ENCODE results near the gene EIF5A2. TPM values are rescaled to one million over a fixed set of nuclear protein-coding genes. Genes with fewer than 3 reads are reported as not detected.
"Not testable (repeated sequence)": the region's sequence is repeated elsewhere in the genome, so short reads cannot be mapped to it uniquely, and the experiment has no call there.

EIF5A2 gene
- total RNA-seq, 1 donor from 2014 or later, result 6.0 TPM

- no peak for DNase-seq (ENCODE audit: low read depth, low spot score)
- peaks cover 4% of the 10 kb centered on the region for H3K9me3 Mint-ChIP-seq
- TF ChIP-seq, protein P1, sequence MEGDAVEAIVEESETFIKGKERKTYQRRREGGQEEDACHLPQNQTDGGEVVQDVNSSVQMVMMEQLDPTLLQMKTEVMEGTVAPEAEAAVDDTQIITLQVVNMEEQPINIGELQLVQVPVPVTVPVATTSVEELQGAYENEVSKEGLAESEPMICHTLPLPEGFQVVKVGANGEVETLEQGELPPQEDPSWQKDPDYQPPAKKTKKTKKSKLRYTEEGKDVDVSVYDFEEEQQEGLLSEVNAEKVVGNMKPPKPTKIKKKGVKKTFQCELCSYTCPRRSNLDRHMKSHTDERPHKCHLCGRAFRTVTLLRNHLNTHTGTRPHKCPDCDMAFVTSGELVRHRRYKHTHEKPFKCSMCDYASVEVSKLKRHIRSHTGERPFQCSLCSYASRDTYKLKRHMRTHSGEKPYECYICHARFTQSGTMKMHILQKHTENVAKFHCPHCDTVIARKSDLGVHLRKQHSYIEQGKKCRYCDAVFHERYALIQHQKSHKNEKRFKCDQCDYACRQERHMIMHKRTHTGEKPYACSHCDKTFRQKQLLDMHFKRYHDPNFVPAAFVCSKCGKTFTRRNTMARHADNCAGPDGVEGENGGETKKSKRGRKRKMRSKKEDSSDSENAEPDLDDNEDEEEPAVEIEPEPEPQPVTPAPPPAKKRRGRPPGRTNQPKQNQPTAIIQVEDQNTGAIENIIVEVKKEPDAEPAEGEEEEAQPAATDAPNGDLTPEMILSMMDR (conservative IDR thresholded peaks at IDR 0.05), result no peak
- H3K27me3 Mint-ChIP-seq (ENCODE audit: low read depth), result peaks cover 2% of the 10 kb centered on the region
- H3K4me1 Mint-ChIP-seq, result no peaks in the 10 kb centered on the region
- H3K4me3 Mint-ChIP-seq, result no peak overlapping the region
- H3K27ac Mint-ChIP-seq (ENCODE audit: unreplicated experiment), result no peak overlapping the region
- peaks cover 5% of the 10 kb centered on the region for H3K36me3 Mint-ChIP-seq (ENCODE audit: low read depth)
Observed at GRCh38 chr3:170947018-170947769, 38.8 kb upstream of the EIF5A2 start.

- no peak for DNase-seq (ENCODE audit: low read depth, low spot score)
- Mint-ChIP-seq H3K27me3 (ENCODE audit: low read depth) (peaks cover 2% of the 10 kb centered on the region), H3K9me3 (peaks cover 20% of the 10 kb centered on the region), H3K4me1 (no peaks in the 10 kb centered on the region), H3K27ac (ENCODE audit: unreplicated experiment) (no peak overlapping the region), H3K36me3 (ENCODE audit: low read depth) (peaks cover 5% of the 10 kb centered on the region), H3K4me3 (no peak overlapping the region)
- TF ChIP-seq, protein P1 (conservative IDR thresholded peaks at IDR 0.05), result no peak
Observed at GRCh38 chr3:170942011-170942410, 33.6 kb upstream of the EIF5A2 start.

- no peaks in the 10 kb centered on the region for H3K4me1 Mint-ChIP-seq
- TF ChIP-seq, protein P1 (conservative IDR thresholded peaks at IDR 0.05), result no peak
- peaks cover 2% of the 10 kb centered on the region for H3K27me3 Mint-ChIP-seq (ENCODE audit: low read depth)
- peaks cover 20% of the 10 kb centered on the region for H3K9me3 Mint-ChIP-seq
- H3K36me3 Mint-ChIP-seq (ENCODE audit: low read depth), result peaks cover 5% of the 10 kb centered on the region
- DNase-seq (ENCODE audit: low read depth, low spot score), result no peak
- no peak overlapping the region for H3K27ac Mint-ChIP-seq (ENCODE audit: unreplicated experiment)
- H3K4me3 Mint-ChIP-seq, result no peak overlapping the region
Observed at GRCh38 chr3:170941551-170941950, 33.1 kb upstream of the EIF5A2 start.

DNA sequence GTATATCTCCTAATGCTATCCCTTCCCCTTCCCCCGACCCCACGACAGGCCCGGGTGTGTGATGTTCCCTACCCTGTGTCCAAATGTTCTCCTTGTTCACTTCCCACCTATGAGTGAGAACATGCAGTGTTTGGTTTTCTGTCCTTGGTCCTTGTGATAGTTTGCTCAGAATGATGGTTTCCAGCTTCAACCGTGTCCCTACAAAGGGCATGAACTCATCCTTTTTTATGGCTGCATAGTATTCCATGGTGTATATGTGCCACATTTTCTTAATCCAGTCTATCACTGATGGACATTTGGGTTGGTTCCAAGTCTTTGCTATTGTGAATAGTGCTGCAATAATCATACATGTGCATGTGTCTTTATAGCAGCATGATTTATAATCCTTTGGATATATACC lies 24.6 kb upstream of the EIF5A2 start:
- not testable (repeated sequence) for H3K4me1 Mint-ChIP-seq; H3K27me3 Mint-ChIP-seq (ENCODE audit: low read depth); H3K4me3 Mint-ChIP-seq; H3K9me3 Mint-ChIP-seq; H3K36me3 Mint-ChIP-seq (ENCODE audit: low read depth); DNase-seq (ENCODE audit: low read depth, low spot score); H3K27ac Mint-ChIP-seq (ENCODE audit: unreplicated experiment)

- not testable (repeated sequence) for H3K27ac Mint-ChIP-seq (ENCODE audit: unreplicated experiment); H3K4me1 Mint-ChIP-seq; H3K27me3 Mint-ChIP-seq (ENCODE audit: low read depth); DNase-seq (ENCODE audit: low read depth, low spot score); H3K4me3 Mint-ChIP-seq
- Mint-ChIP-seq H3K9me3 (peaks cover 16% of the 10 kb centered on the region), H3K36me3 (ENCODE audit: low read depth) (peaks cover 12% of the 10 kb centered on the region)
Observed at GRCh38 chr3:170923553-170923952, 15.1 kb upstream of the EIF5A2 start.

- H3K27ac Mint-ChIP-seq (ENCODE audit: unreplicated experiment), result no peak overlapping the region
- peaks cover 15% of the 10 kb centered on the region for H3K36me3 Mint-ChIP-seq (ENCODE audit: low read depth)
- no peak for DNase-seq (ENCODE audit: low read depth, low spot score)
- H3K27me3 Mint-ChIP-seq (ENCODE audit: low read depth), result no peaks in the 10 kb centered on the region
- H3K9me3 Mint-ChIP-seq, result peaks cover 25% of the 10 kb centered on the region
- no peaks in the 10 kb centered on the region for H3K4me1 Mint-ChIP-seq
- TF ChIP-seq, protein P1 (conservative IDR thresholded peaks at IDR 0.05), result no peak
- no peak overlapping the region for H3K4me3 Mint-ChIP-seq
Observed at GRCh38 chr3:170918715-170919114, 10.3 kb upstream of the EIF5A2 start.

Data from neural crest cell (in vitro differentiated cells).